ENCODE measurements around the gene BUB1B.
A peak's percentile ranks its signal among the peaks of the same experiment; 100 is the strongest.
"Not testable (repeated sequence)": the region's sequence is repeated elsewhere in the genome, so short reads cannot be mapped to it uniquely, and the experiment has no call there.

The BUB1B gene

GRCh38 chr15:40160689-40161688 lies at the start of gene BUB1B:
Gene BUB1B, plus strand, starts transcription at chr15:40161069. Its CDS starts 152 bp downstream, at chr15:40161221.
- no peak for TF ChIP-seq CTCF (IDR thresholded peaks at IDR 0.05; ENCODE audit: insufficient read depth, low read depth, low read length, missing control alignments)
- H3K4me3 ChIP-seq (ENCODE audit: low read depth, low read length) = peak within 1 kb of the TSS; percentile 60

GRCh38 chr15:40111888-40112287 lies 49.0 kb upstream of the BUB1B start:
- DNase-seq (ENCODE audit: low read depth) = no peak
- TF ChIP-seq CTCF (IDR thresholded peaks at IDR 0.05; ENCODE audit: insufficient read depth, low read depth, low read length, missing control alignments) = no peak
- H3K4me3 ChIP-seq (ENCODE audit: low read depth, low read length) = no peak overlapping the region

More at GRCh38 chr15:40160689-40161688, at the start of gene BUB1B:
- peak; percentile 95 for DNase-seq (ENCODE audit: low read depth)

- no peak for DNase-seq (ENCODE audit: low read depth)
- no peak for TF ChIP-seq CTCF (IDR thresholded peaks at IDR 0.05; ENCODE audit: insufficient read depth, low read depth, low read length, missing control alignments)
- H3K4me3 ChIP-seq (ENCODE audit: low read depth, low read length) = no peak overlapping the region
Measured at GRCh38 chr15:40112789-40113188, 48.1 kb upstream of the BUB1B start.

- TF ChIP-seq CTCF (IDR thresholded peaks at IDR 0.05; ENCODE audit: insufficient read depth, low read depth, low read length, missing control alignments) = no peak
- no peak overlapping the region for H3K4me3 ChIP-seq (ENCODE audit: low read depth, low read length)
- peak; percentile 16 for DNase-seq (ENCODE audit: low read depth)
Measured at GRCh38 chr15:40114218-40114617, 46.7 kb upstream of the BUB1B start.

GRCh38 chr15:40115106-40115505 lies 45.8 kb upstream of the BUB1B start:
- DNase-seq (ENCODE audit: low read depth); H3K4me3 ChIP-seq (ENCODE audit: low read depth, low read length): not testable (repeated sequence)

GRCh38 chr15:40115670-40116093 lies 45.2 kb upstream of the BUB1B start:
- no peak overlapping the region for H3K4me3 ChIP-seq (ENCODE audit: low read depth, low read length)
- no peak for TF ChIP-seq CTCF (IDR thresholded peaks at IDR 0.05; ENCODE audit: insufficient read depth, low read depth, low read length, missing control alignments)
- DNase-seq (ENCODE audit: low read depth) = peak; percentile 93

- no peak for DNase-seq (ENCODE audit: low read depth)
- no peak overlapping the region for H3K4me3 ChIP-seq (ENCODE audit: low read depth, low read length)
- TF ChIP-seq CTCF (IDR thresholded peaks at IDR 0.05; ENCODE audit: insufficient read depth, low read depth, low read length, missing control alignments) = no peak
Measured at GRCh38 chr15:40118473-40118872, 42.4 kb upstream of the BUB1B start.
